WTC11 (cell line): ENCODE results near the gene AFF3. TPM values are rescaled to one million over a fixed set of nuclear protein-coding genes. Genes with fewer than 3 reads are reported as not detected.

ENCODE experiments used
- ATAC-seq: fragments of 200-7000 bp; cut with Tn5 transposase; 2 replicates; pipeline ENCODE4 v1.10.0; 2021; ENCODE audit warnings: mild to moderate bottlenecking, moderate library complexity
- CTCF ChIA-PET: fragments of 300-600 bp; sonication (Branson Sonifier 250); formaldehyde crosslinking; loops from one replicate; lab custom pipeline; 2021; ENCODE audit warnings: antibody characterized with exemption; lab: Charles Lee
- POLR2A ChIA-PET: fragments of 350-600 bp; sonication (Branson Sonifier 250); formaldehyde crosslinking; loops from one replicate; lab custom pipeline; 2021; ENCODE audit warnings: antibody characterized with exemption; lab: Charles Lee
- DNase-seq: peaks from one replicate; pipeline ENCODE4 v3.0.0; 2021; ENCODE audit warnings: low spot score
- H3K27ac Mint-ChIP-seq: 2 replicates; pipeline ENCODE4 v1.8.0; 2021; ENCODE audit warnings: mixed read lengths
- H3K27me3 Mint-ChIP-seq: 2 replicates; pipeline ENCODE4 v1.8.0; 2021; ENCODE audit warnings: low read depth, mild to moderate bottlenecking, moderate library complexity, mixed read lengths
- H3K36me3 Mint-ChIP-seq: 2 replicates; pipeline ENCODE4 v1.8.0; 2021; ENCODE audit warnings: mixed read lengths
- H3K4me1 Mint-ChIP-seq: 2 replicates; pipeline ENCODE4 v1.8.0; 2022; ENCODE audit warnings: mixed read lengths
- H3K4me3 Mint-ChIP-seq: 2 replicates; pipeline ENCODE4 v1.8.0; 2021; ENCODE audit warnings: mild to moderate bottlenecking, moderate library complexity, mixed read lengths
- H3K9me3 Mint-ChIP-seq: 2 replicates; pipeline ENCODE4 v1.8.0; 2021; ENCODE audit warnings: mixed read lengths
- ATF1 ChIP-seq: sonication (generic); formaldehyde crosslinking; IDR thresholded peaks from 2 replicates; pipeline ENCODE4 v1.8.1; 2023; ENCODE audit warnings: mild to moderate bottlenecking, moderate library complexity, missing genetic modification reagents
- ESRRA ChIP-seq: sonication (generic); formaldehyde crosslinking; IDR thresholded peaks from 2 replicates; pipeline ENCODE4 v1.8.1; 2022; ENCODE audit warnings: mild to moderate bottlenecking, missing genetic modification reagents, borderline replicate concordance
- GABPB1 ChIP-seq: sonication (generic); formaldehyde crosslinking; IDR thresholded peaks from 2 replicates; pipeline ENCODE4 v1.8.1; 2023; ENCODE audit warnings: mild to moderate bottlenecking, missing genetic modification reagents
- GRHL2 ChIP-seq: fragments of 250-450 bp; sonication (Bioruptor Pico); IDR thresholded peaks from 2 replicates; pipeline ENCODE4 v1.8.0; 2022; ENCODE audit warnings: mild to moderate bottlenecking, moderate library complexity; ENCODE audit not compliant: insufficient replicate concordance, severe bottlenecking
- GTF2I ChIP-seq: fragments of 250-450 bp; sonication (Bioruptor Pico); conservative IDR thresholded peaks from 2 replicates; pipeline ENCODE4 v1.4.0; 2021; ENCODE audit warnings: mild to moderate bottlenecking
- IRF2 ChIP-seq: sonication (generic); formaldehyde crosslinking; IDR thresholded peaks from 2 replicates; pipeline ENCODE4 v1.8.0; 2022; ENCODE audit warnings: low read depth, missing genetic modification reagents, borderline replicate concordance
- JAZF1 ChIP-seq: fragments of 250-450 bp; sonication (Bioruptor Pico); IDR thresholded peaks from 2 replicates; pipeline ENCODE4 v1.9.0; 2021; ENCODE audit warnings: moderate library complexity, mild to moderate bottlenecking, inconsistent platforms
- JUN ChIP-seq: sonication (generic); formaldehyde crosslinking; IDR thresholded peaks from 2 replicates; pipeline ENCODE4 v1.8.0; 2023; ENCODE audit warnings: mild to moderate bottlenecking, missing genetic modification reagents
- NFYB ChIP-seq: sonication (generic); formaldehyde crosslinking; conservative IDR thresholded peaks from 2 replicates; pipeline ENCODE4 v1.8.0; 2022; ENCODE audit warnings: low read depth, missing genetic modification reagents
- ZBTB21 ChIP-seq: sonication (generic); formaldehyde crosslinking; IDR thresholded peaks from 2 replicates; pipeline ENCODE4 v1.8.1; 2023; ENCODE audit warnings: mild to moderate bottlenecking, missing genetic modification reagents, borderline replicate concordance
- ZNF121 ChIP-seq: sonication (generic); formaldehyde crosslinking; IDR thresholded peaks from 2 replicates; pipeline ENCODE4 v1.8.0; 2023; ENCODE audit warnings: missing genetic modification reagents
- ZNF232 ChIP-seq: sonication (generic); formaldehyde crosslinking; IDR thresholded peaks from 2 replicates; pipeline ENCODE4 v1.8.0; 2022; ENCODE audit warnings: mild to moderate bottlenecking, missing genetic modification reagents
- ZNF263 ChIP-seq: sonication (generic); formaldehyde crosslinking; IDR thresholded peaks from 2 replicates; pipeline ENCODE4 v1.8.1; 2022; ENCODE audit warnings: low read depth, mild to moderate bottlenecking, moderate library complexity, missing genetic modification reagents
- ZNF396 ChIP-seq: fragments of 250-450 bp; sonication (Bioruptor Pico); IDR thresholded peaks from 2 replicates; pipeline ENCODE4 v1.8.0; 2021; ENCODE audit warnings: mild to moderate bottlenecking, moderate library complexity, borderline replicate concordance
- ZNF671 ChIP-seq: fragments of 250-450 bp; sonication (Bioruptor Pico); IDR thresholded peaks from 2 replicates; pipeline ENCODE4 v1.8.0; 2021; ENCODE audit warnings: mild to moderate bottlenecking
- total RNA-seq: library from RNA; stranded (reverse); gene quantifications from 3 replicates; pipeline ENCODE4 v1.2.3, GENCODE V29; 2021
- TF ChIP-seq, protein P1 (sequence below): sonication (generic); formaldehyde crosslinking; IDR thresholded peaks from 2 replicates; pipeline ENCODE4 v1.8.1; 2023; ENCODE audit warnings: mild to moderate bottlenecking, missing genetic modification reagents
- TF ChIP-seq, protein P2 (sequence below): sonication (generic); formaldehyde crosslinking; IDR thresholded peaks from 2 replicates; pipeline ENCODE4 v1.8.1; 2022; ENCODE audit warnings: mild to moderate bottlenecking, missing genetic modification reagents, moderate library complexity, borderline replicate concordance
- TF ChIP-seq, protein P3 (sequence below): fragments of 200-600 bp; IDR thresholded peaks from 2 replicates; pipeline ENCODE4 v1.8.0; 2022; ENCODE audit warnings: antibody characterized with exemption
- TF ChIP-seq, protein P4 (sequence below): sonication (generic); formaldehyde crosslinking; IDR thresholded peaks from 2 replicates; pipeline ENCODE4 v1.8.1; 2022; ENCODE audit warnings: low read depth, missing genetic modification reagents, borderline replicate concordance
- TF ChIP-seq, protein P5 (sequence below): fragments of 250-450 bp; sonication (Bioruptor Pico); IDR thresholded peaks from 2 replicates; pipeline ENCODE4 v1.9.0; 2021; ENCODE audit warnings: mild to moderate bottlenecking, borderline replicate concordance

The AFF3 gene
- total RNA-seq, 1 experiment from 2014 or later, result 1.2 TPM

DNA sequence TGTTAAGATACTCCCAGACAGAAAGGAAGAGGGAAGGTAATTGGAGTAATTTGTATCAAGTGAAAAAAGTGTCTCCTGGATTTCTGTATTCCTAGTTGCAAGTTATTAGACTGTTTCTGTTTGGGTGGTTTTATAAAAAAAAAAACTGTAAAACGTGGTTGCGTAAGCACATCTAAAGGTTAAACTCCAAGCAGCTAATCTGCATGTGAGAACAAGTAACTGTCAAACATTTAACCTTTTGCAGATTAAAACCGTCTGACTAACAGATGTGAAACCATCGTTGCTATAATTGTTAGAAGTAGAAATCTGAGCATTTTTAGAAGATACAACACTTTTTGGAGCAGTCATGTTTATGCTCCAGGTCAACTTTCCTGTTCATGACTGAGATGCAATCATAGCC lies 72.3 kb downstream of the AFF3 start (continued):
- TF ChIP-seq, protein P1, sequence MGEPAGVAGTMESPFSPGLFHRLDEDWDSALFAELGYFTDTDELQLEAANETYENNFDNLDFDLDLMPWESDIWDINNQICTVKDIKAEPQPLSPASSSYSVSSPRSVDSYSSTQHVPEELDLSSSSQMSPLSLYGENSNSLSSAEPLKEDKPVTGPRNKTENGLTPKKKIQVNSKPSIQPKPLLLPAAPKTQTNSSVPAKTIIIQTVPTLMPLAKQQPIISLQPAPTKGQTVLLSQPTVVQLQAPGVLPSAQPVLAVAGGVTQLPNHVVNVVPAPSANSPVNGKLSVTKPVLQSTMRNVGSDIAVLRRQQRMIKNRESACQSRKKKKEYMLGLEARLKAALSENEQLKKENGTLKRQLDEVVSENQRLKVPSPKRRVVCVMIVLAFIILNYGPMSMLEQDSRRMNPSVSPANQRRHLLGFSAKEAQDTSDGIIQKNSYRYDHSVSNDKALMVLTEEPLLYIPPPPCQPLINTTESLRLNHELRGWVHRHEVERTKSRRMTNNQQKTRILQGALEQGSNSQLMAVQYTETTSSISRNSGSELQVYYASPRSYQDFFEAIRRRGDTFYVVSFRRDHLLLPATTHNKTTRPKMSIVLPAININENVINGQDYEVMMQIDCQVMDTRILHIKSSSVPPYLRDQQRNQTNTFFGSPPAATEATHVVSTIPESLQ (CRISPR knock-in tag), result no peak
- no peak for TF ChIP-seq JAZF1 (CRISPR knock-in tag)

DNA sequence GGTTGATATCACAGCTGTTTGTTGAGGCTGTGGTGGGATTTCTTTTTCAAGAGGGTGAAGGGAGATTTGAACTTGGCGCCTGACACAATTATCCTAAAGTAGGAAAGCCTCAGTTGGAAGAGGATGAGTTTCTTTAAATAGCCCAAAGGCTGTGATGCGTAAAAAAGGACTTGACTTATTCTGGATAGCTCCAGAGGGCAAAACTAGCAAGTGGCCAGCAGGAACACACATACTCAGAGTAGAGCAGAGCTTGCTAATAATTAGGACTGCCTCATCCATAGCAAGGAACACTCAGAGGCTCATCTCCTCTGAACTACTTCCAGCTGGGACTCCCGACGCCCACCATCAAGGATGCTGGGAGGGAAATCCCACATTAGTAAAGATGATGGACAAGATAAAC lies 74.0 kb downstream of the AFF3 start:
- TF ChIP-seq ATF1, result no peak
- TF ChIP-seq, protein P2, sequence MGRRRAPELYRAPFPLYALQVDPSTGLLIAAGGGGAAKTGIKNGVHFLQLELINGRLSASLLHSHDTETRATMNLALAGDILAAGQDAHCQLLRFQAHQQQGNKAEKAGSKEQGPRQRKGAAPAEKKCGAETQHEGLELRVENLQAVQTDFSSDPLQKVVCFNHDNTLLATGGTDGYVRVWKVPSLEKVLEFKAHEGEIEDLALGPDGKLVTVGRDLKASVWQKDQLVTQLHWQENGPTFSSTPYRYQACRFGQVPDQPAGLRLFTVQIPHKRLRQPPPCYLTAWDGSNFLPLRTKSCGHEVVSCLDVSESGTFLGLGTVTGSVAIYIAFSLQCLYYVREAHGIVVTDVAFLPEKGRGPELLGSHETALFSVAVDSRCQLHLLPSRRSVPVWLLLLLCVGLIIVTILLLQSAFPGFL (CRISPR knock-in tag), result no peak
- no peak for TF ChIP-seq IRF2 (CRISPR knock-in tag)
- no peak for TF ChIP-seq ESRRA (CRISPR knock-in tag)
- TF ChIP-seq ZNF263 (CRISPR knock-in tag), result no peak
- no peak for TF ChIP-seq GRHL2 (CRISPR knock-in tag)
- TF ChIP-seq GTF2I (CRISPR knock-in tag), result no peak
- no peak for TF ChIP-seq ZNF121 (CRISPR knock-in tag)
- no peak for TF ChIP-seq ZBTB21
- TF ChIP-seq, protein P3, sequence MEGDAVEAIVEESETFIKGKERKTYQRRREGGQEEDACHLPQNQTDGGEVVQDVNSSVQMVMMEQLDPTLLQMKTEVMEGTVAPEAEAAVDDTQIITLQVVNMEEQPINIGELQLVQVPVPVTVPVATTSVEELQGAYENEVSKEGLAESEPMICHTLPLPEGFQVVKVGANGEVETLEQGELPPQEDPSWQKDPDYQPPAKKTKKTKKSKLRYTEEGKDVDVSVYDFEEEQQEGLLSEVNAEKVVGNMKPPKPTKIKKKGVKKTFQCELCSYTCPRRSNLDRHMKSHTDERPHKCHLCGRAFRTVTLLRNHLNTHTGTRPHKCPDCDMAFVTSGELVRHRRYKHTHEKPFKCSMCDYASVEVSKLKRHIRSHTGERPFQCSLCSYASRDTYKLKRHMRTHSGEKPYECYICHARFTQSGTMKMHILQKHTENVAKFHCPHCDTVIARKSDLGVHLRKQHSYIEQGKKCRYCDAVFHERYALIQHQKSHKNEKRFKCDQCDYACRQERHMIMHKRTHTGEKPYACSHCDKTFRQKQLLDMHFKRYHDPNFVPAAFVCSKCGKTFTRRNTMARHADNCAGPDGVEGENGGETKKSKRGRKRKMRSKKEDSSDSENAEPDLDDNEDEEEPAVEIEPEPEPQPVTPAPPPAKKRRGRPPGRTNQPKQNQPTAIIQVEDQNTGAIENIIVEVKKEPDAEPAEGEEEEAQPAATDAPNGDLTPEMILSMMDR, result no peak
- TF ChIP-seq GABPB1 (CRISPR knock-in tag), result no peak
- no peak for TF ChIP-seq JUN (CRISPR knock-in tag)
- no peak for TF ChIP-seq NFYB (CRISPR knock-in tag)
- no peak for TF ChIP-seq ZNF396
- no peak for TF ChIP-seq ZNF671 (CRISPR knock-in tag)
- TF ChIP-seq ZNF232 (CRISPR knock-in tag), result no peak
- TF ChIP-seq, protein P4, sequence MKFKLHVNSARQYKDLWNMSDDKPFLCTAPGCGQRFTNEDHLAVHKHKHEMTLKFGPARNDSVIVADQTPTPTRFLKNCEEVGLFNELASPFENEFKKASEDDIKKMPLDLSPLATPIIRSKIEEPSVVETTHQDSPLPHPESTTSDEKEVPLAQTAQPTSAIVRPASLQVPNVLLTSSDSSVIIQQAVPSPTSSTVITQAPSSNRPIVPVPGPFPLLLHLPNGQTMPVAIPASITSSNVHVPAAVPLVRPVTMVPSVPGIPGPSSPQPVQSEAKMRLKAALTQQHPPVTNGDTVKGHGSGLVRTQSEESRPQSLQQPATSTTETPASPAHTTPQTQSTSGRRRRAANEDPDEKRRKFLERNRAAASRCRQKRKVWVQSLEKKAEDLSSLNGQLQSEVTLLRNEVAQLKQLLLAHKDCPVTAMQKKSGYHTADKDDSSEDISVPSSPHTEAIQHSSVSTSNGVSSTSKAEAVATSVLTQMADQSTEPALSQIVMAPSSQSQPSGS (CRISPR knock-in tag), result no peak
- TF ChIP-seq, protein P5, sequence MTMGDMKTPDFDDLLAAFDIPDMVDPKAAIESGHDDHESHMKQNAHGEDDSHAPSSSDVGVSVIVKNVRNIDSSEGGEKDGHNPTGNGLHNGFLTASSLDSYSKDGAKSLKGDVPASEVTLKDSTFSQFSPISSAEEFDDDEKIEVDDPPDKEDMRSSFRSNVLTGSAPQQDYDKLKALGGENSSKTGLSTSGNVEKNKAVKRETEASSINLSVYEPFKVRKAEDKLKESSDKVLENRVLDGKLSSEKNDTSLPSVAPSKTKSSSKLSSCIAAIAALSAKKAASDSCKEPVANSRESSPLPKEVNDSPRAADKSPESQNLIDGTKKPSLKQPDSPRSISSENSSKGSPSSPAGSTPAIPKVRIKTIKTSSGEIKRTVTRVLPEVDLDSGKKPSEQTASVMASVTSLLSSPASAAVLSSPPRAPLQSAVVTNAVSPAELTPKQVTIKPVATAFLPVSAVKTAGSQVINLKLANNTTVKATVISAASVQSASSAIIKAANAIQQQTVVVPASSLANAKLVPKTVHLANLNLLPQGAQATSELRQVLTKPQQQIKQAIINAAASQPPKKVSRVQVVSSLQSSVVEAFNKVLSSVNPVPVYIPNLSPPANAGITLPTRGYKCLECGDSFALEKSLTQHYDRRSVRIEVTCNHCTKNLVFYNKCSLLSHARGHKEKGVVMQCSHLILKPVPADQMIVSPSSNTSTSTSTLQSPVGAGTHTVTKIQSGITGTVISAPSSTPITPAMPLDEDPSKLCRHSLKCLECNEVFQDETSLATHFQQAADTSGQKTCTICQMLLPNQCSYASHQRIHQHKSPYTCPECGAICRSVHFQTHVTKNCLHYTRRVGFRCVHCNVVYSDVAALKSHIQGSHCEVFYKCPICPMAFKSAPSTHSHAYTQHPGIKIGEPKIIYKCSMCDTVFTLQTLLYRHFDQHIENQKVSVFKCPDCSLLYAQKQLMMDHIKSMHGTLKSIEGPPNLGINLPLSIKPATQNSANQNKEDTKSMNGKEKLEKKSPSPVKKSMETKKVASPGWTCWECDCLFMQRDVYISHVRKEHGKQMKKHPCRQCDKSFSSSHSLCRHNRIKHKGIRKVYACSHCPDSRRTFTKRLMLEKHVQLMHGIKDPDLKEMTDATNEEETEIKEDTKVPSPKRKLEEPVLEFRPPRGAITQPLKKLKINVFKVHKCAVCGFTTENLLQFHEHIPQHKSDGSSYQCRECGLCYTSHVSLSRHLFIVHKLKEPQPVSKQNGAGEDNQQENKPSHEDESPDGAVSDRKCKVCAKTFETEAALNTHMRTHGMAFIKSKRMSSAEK (CRISPR knock-in tag), result no peak
- ChIA-PET POLR2A (no interaction called here), CTCF (interaction anchor here (0.7 to 1.2 kb wide), 3 partner anchors 109 to 194 kb away, joined by 3 to 4 read pairs (median 3); no protein-coding TSS in a partner anchor)
- H3K27ac Mint-ChIP-seq, result no peak overlapping the region
- peaks cover 9% of the 10 kb centered on the region for H3K27me3 Mint-ChIP-seq
- no peaks in the 10 kb centered on the region for H3K4me1 Mint-ChIP-seq
- DNase-seq (no peak), ATAC-seq (no peak)
- H3K9me3 Mint-ChIP-seq, result peaks cover 8% of the 10 kb centered on the region
- peaks cover 6% of the 10 kb centered on the region for H3K36me3 Mint-ChIP-seq
- H3K4me3 Mint-ChIP-seq, result no peak overlapping the region
